GM12878 (cell line): ENCODE measurements around the gene B3GALNT2. TPM values are rescaled to one million over a fixed set of nuclear protein-coding genes. Genes with fewer than 3 reads are reported as not detected.
A peak's percentile ranks its signal among the peaks of the same experiment; 100 is the strongest.

Experiments used
- ATAC-seq: fragments of 200-7000 bp; cut with Tn5 transposase; 3 replicates; pipeline ENCODE4 v1.9.1; 2020; ENCODE audit warnings: mild to moderate bottlenecking, moderate library complexity
- BruUV-seq: library from RNA; stranded (reverse); fragments of 400-500 nt; replicated peaks from 2 replicates; lab custom pipeline; 2021; lab: Mats Ljungman, UMichigan
- CTCF ChIA-PET: fragments of 300-600 bp; sonication (Branson Sonifier 250); formaldehyde crosslinking; extraction: SDS; loops from one replicate; lab custom pipeline; 2021; ENCODE audit warnings: inconsistent platforms; lab: Yijun Ruan, JAX
- POLR2A ChIA-PET: fragments of 350-600 bp; formaldehyde crosslinking; extraction: SDS; loops from one replicate; lab custom pipeline; 2021; ENCODE audit warnings: inconsistent platforms; lab: Charles Lee
- RAD21 ChIA-PET: fragments of 300-600 bp; sonication (Branson Sonifier 250); formaldehyde crosslinking; loops from one replicate; lab custom pipeline; 2023; ENCODE audit warnings: antibody characterized with exemption; ENCODE audit not compliant: unreplicated experiment; lab: Charles Lee
- SMC1A ChIA-PET: fragments of 300-600 bp; sonication (Branson Sonifier 250); formaldehyde crosslinking; loops from one replicate; lab custom pipeline; 2023; ENCODE audit not compliant: unreplicated experiment, uncharacterized antibody; lab: Charles Lee
- DNase-seq: peaks from one replicate; pipeline ENCODE4 v3.0.0-alpha.2; 2011; ENCODE audit warnings: low read depth, low spot score
- FAIRE-seq: peaks from 3 replicates; lab custom pipeline; 2011; peaks lifted over from hg19 to GRCh38; lab: Jason Lieb, UNC
- H2AFZ ChIP-seq: 2 replicates; pipeline ENCODE4 v1.6.0; 2011; ENCODE audit warnings: low read depth, low read length, control low read depth; ENCODE audit not compliant: control insufficient read depth
- H3K27ac ChIP-seq: 2 replicates; pipeline ENCODE4 v1.5.1; 2011; ENCODE audit warnings: control low read depth; ENCODE audit not compliant: control insufficient read depth, insufficient read depth
- H3K27me3 ChIP-seq, 2 experiments: replicated peaks in 1 of 2; 2 replicates each; pipeline versions ENCODE4 v1.6.0 to v1.6.1; 2011; ENCODE audit warnings: low read length in 1 of 2; ENCODE audit not compliant: control insufficient read depth in 2 of 2, insufficient read depth in 2 of 2
- H3K36me3 ChIP-seq, 2 experiments: 2 replicates each; pipeline ENCODE4 v1.5.1; 2011; ENCODE audit warnings: low read length in 1 of 2; ENCODE audit not compliant: control insufficient read depth in 2 of 2, insufficient read depth in 2 of 2
- H3K4me1 ChIP-seq: 2 replicates; pipeline ENCODE4 v1.6.1; 2011; ENCODE audit warnings: mild to moderate bottlenecking, low read length, moderate library complexity, mixed read lengths; ENCODE audit not compliant: control insufficient read depth, insufficient read depth
- H3K4me2 ChIP-seq: 2 replicates; pipeline ENCODE4 v1.6.0; 2011; ENCODE audit warnings: control low read depth; ENCODE audit not compliant: control insufficient read depth, insufficient read depth
- H3K4me3 ChIP-seq: fragments of 200-600 bp; sonication (generic); 2 replicates; pipeline ENCODE4 v1.5.1; 2016
- H3K79me2 ChIP-seq: 2 replicates; pipeline ENCODE4 v1.6.0; 2011; ENCODE audit warnings: low read length; ENCODE audit not compliant: control insufficient read depth, insufficient read depth
- H3K9ac ChIP-seq: 2 replicates; pipeline ENCODE4 v1.8.0; 2011; ENCODE audit warnings: low read length, control low read depth, mixed read lengths; ENCODE audit not compliant: control insufficient read depth, insufficient read depth
- H3K9me3 ChIP-seq: replicated peaks from 3 replicates; pipeline ENCODE4 v1.5.1; 2011; ENCODE audit warnings: mild to moderate bottlenecking, low read length; ENCODE audit not compliant: control insufficient read depth, insufficient read depth
- H4K20me1 ChIP-seq: 2 replicates; pipeline ENCODE4 v1.6.0; 2011; ENCODE audit not compliant: control insufficient read depth, insufficient read depth
- CEBPB ChIP-seq, 2 experiments: fragments of 150-350 bp in 1 of 2; IDR thresholded peaks; 2 replicates each; pipeline ENCODE4 v1.6.1; 2012 to 2014; ENCODE audit warnings: low read depth in 2 of 2, low read length in 2 of 2, borderline replicate concordance in 1 of 2, inconsistent platforms in 1 of 2
- CEBPZ ChIP-seq: fragments of 150-350 bp; IDR thresholded peaks from 2 replicates; pipeline ENCODE4 v1.6.1; 2016; ENCODE audit warnings: low read depth, low read length
- CREM ChIP-seq: IDR thresholded peaks from 2 replicates; pipeline ENCODE4 v1.6.1; 2014; ENCODE audit warnings: antibody characterized with exemption, low read depth
- DPF2 ChIP-seq: fragments of 450-650 bp; IDR thresholded peaks from 2 replicates; pipeline ENCODE4 v1.6.1; 2017; ENCODE audit warnings: mild to moderate bottlenecking
- FOXM1 ChIP-seq: IDR thresholded peaks from 2 replicates; pipeline ENCODE4 v1.6.1; 2012; ENCODE audit warnings: low read depth, mild to moderate bottlenecking, inconsistent platforms, low read length, moderate library complexity
- HCFC1 ChIP-seq: fragments of 150-350 bp; IDR thresholded peaks from 2 replicates; pipeline ENCODE4 v1.6.1; 2014; ENCODE audit warnings: low read length
- IRF3 ChIP-seq: fragments of 450-650 bp; IDR thresholded peaks from 2 replicates; pipeline ENCODE4 v1.6.1; 2014; ENCODE audit warnings: mild to moderate bottlenecking
- IRF4 ChIP-seq: IDR thresholded peaks from 2 replicates; pipeline ENCODE4 v1.6.1; 2011; ENCODE audit warnings: low read depth, low read length
- KAT2A ChIP-seq: conservative IDR thresholded peaks from 2 replicates; pipeline ENCODE4 v1.6.1; 2011; ENCODE audit warnings: low read depth, low read length; ENCODE audit not compliant: control insufficient read depth
- KLF5 ChIP-seq: fragments of 450-650 bp; IDR thresholded peaks from 2 replicates; pipeline ENCODE4 v1.6.1; 2014; ENCODE audit warnings: mild to moderate bottlenecking; ENCODE audit not compliant: partially characterized antibody
- MLLT1 ChIP-seq: fragments of 450-650 bp; IDR thresholded peaks from 2 replicates; pipeline ENCODE4 v1.6.1; 2016; ENCODE audit warnings: mild to moderate bottlenecking
- MYB ChIP-seq: fragments of 150-350 bp; IDR thresholded peaks from 2 replicates; pipeline ENCODE4 v1.6.1; 2014; ENCODE audit warnings: mild to moderate bottlenecking, low read depth, low read length, borderline replicate concordance
- NR2C2 ChIP-seq: IDR thresholded peaks from 2 replicates; pipeline ENCODE4 v1.6.1; 2011; ENCODE audit warnings: borderline replicate concordance, low read depth; ENCODE audit not compliant: control insufficient read depth, insufficient read length
- PAX8 ChIP-seq: fragments of 450-650 bp; IDR thresholded peaks from 2 replicates; pipeline ENCODE4 v1.6.1; 2017; ENCODE audit warnings: mild to moderate bottlenecking, moderate library complexity
- POLR2A ChIP-seq: IDR thresholded peaks from 2 replicates; pipeline ENCODE4 v1.6.1; 2011; ENCODE audit warnings: low read depth, mild to moderate bottlenecking, low read length
- POU2F2 ChIP-seq: IDR thresholded peaks from 3 replicates; pipeline ENCODE4 v1.6.1; 2011; ENCODE audit warnings: low read depth, mild to moderate bottlenecking, low read length, borderline replicate concordance
- ZBED1 ChIP-seq: IDR thresholded peaks from 2 replicates; pipeline ENCODE4 v1.6.1; 2016; ENCODE audit warnings: borderline replicate concordance
- ZSCAN29 ChIP-seq: fragments of 450-650 bp; IDR thresholded peaks from 2 replicates; pipeline ENCODE4 v1.6.1; 2017; ENCODE audit warnings: mild to moderate bottlenecking, moderate library complexity
- ZZZ3 ChIP-seq: IDR thresholded peaks from 2 replicates; pipeline ENCODE4 v1.6.1; 2011; ENCODE audit warnings: low read depth; ENCODE audit not compliant: control insufficient read depth, insufficient read length
- WGBS: methylation state at CpG from one replicate; pipeline ENCODE4 v1.1.6; 2016; ENCODE audit warnings: low lambda C conversion rate; ENCODE audit not compliant: insufficient replicate concordance, insufficient coverage; ENCODE audit errors: missing lambda C conversion rate; 5-methylcytosine and 5-hydroxymethylcytosine counted together
- in situ Hi-C: fragments of 300-500 bp; cut with MboI; formaldehyde crosslinking; loops from 9 replicates; pipeline ENCODE4 v1.14.3; 2018; ENCODE audit warnings: mixed read lengths
- intact Hi-C: fragments of 100-400 bp; cut with micrococcal nuclease; formaldehyde crosslinking; loops from one replicate; pipeline ENCODE4 v1.14.2; 2022; ENCODE audit not compliant: unreplicated experiment
- polyA plus RNA-seq, 11 experiments: library from polyadenylated mRNA; depleted of rRNA in 4 of 11; unstranded in 6 of 11; stranded (reverse) in 5 of 11; fragments of >200 nt; fragmentation: Nextera tagmentation in 4 of 11; fragmentation: Illumina TruSeq in 1 of 11; extraction: Ambion mirVana in 4 of 11; extraction: Trizol in 1 of 11; gene quantifications; 1 replicate in 1 of 11; 2 replicates in 10 of 11; pipeline versions ENCODE4 v1.2.1 to v1.2.3, GENCODE V29; 2011 to 2016; ENCODE audit warnings: inconsistent platforms in 2 of 11, missing spikeins in 2 of 11, low read depth in 1 of 11
- total RNA-seq, 4 experiments: library from RNA; depleted of rRNA in 3 of 4; stranded (reverse); fragments of >200 nt in 3 of 4; fragmentation: Illumina TruSeq in 1 of 4; extraction: Trizol in 1 of 4; gene quantifications; 2 replicates each; pipeline versions ENCODE4 v1.2.1 to v1.2.3, GENCODE V29; 2013 to 2021

The B3GALNT2 gene
- total and polyA plus RNA-seq, 10 of the 15 experiments (the other 5 are each of a cell fraction or from before 2014, with no cell fraction given) = 0.77 to 19.7 (median 12.7) TPM

- DNase-seq (peak; percentile 96), ATAC-seq (peak; percentile 86), FAIRE-seq (peak; percentile 86)
- SMC1A ChIA-PET = interaction anchor here (1.0 to 2.6 kb wide), 10 partner anchors 9 to 1004 kb away, joined by 3 to 7 read pairs (median 6); no protein-coding TSS in a partner anchor
- no peaks in the 10 kb centered on the region for H3K36me3 ChIP-seq
- peak overlapping the region; percentile 97 for H2AFZ ChIP-seq
- RAD21 ChIA-PET = interaction anchor here (1.0 to 3.1 kb wide), 14 partner anchors 9 to 467 kb away, joined by 3 to 20 read pairs (median 6); no protein-coding TSS in a partner anchor
- in situ Hi-C loops = no loop called here
- H3K4me1 ChIP-seq = peaks cover 6% of the 10 kb centered on the region
- peak overlapping the region; percentile 92 for H3K4me3 ChIP-seq
- no peaks in the 10 kb centered on the region for H3K9me3 ChIP-seq
- POLR2A ChIA-PET = interaction anchor here (0.5 to 1.9 kb wide), 9 partner anchors 10 to 572 kb away, joined by 3 to 13 read pairs (median 4); no protein-coding TSS in a partner anchor
- CTCF ChIA-PET = interaction anchor here (0.6 to 3.3 kb wide), 27 partner anchors 9 to 470 kb away, joined by 3 to 23 read pairs (median 4); partner anchors contain the start of gene RBM34
- BruUV-seq = TSS peak; percentile 99
- peaks cover 19% of the 10 kb centered on the region for H3K79me2 ChIP-seq
- H3K27ac ChIP-seq = peak overlapping the region; percentile 95
- H3K4me2 ChIP-seq = peak overlapping the region; percentile 84
- H3K9ac ChIP-seq = peak overlapping the region; percentile 91
- no peaks in the 10 kb centered on the region for H4K20me1 ChIP-seq
- WGBS = under 1% methylated on average over 51 of the region's 61 CpGs
- no peaks in the 10 kb centered on the region for H3K27me3 ChIP-seq
- intact Hi-C loops = loop anchor here (2.0 to 10.0 kb wide), 4 partner anchors 177 to 450 kb away; partner anchors contain the start of genes ARID4B and GGPS1
- TF ChIP-seq MYB (no peak), IRF4 (no peak), MLLT1 (peak; percentile 74; the same call in 1 of the 2 replicates), ZZZ3 (no peak), CEBPZ (no peak), ZBED1 (no peak), CREM (peak; percentile 98), HCFC1 (peak; percentile 94), DPF2 (0 out of 2 replicates have a peak, but pooled peaks have one; percentile 14), KLF5 (peak; percentile 66), FOXM1 (no peak), KAT2A (no peak), NR2C2 (no peak), PAX8 (no peak), CEBPB (IDR thresholded peaks at IDR 0.05; ENCODE audit: borderline replicate concordance in 1 of 2, low read depth in 2 of 2, low read length in 2 of 2) (no peak), ZSCAN29 (peak; percentile 23; the same call in 1 of the 2 replicates), IRF3 (no peak), POLR2A (peak; percentile 86), POU2F2 (no peak; the same call in 1 of the 3 replicates)
These were observed 406 bp upstream of the B3GALNT2 start for GRCh38 chr1:235504494-235505222.
